Measurements from ENCODE around the gene BBX.

Gene BBX

DNA sequence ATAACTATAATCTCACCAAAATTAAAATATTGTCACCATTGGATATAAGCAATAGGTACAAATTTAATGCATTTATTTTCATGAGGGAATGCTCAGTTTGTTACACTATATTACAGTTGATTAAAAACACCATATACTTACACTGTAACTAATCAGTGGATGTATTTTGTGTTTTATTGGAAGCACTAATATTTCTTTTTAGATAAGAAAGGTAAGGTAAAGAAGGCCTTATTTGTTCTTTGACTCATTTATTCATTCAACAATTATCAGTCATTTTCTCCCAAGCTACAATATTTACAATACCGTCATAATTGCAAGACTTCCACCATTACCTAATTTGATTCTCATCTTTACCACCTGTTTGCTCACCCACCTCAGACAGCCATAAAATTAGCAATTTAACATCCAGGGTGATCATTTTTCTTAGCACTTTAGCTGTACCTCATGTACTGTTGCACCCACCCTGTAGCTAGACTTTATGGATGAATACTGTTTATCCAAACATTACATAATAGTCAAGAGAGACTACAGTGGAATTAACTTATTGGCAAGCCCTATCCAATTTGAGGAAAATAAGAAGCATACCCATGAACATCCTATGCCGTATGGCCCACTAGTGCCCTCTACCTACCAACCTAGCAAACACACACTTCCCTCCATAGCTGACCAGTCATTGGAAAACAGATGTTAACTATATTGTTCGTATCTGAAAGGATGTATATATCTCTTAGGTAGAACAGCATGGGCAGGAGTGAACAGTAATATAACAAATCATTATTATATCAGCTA is 229.6 kb downstream of the BBX start:
- TF ChIP-seq, protein P1, sequence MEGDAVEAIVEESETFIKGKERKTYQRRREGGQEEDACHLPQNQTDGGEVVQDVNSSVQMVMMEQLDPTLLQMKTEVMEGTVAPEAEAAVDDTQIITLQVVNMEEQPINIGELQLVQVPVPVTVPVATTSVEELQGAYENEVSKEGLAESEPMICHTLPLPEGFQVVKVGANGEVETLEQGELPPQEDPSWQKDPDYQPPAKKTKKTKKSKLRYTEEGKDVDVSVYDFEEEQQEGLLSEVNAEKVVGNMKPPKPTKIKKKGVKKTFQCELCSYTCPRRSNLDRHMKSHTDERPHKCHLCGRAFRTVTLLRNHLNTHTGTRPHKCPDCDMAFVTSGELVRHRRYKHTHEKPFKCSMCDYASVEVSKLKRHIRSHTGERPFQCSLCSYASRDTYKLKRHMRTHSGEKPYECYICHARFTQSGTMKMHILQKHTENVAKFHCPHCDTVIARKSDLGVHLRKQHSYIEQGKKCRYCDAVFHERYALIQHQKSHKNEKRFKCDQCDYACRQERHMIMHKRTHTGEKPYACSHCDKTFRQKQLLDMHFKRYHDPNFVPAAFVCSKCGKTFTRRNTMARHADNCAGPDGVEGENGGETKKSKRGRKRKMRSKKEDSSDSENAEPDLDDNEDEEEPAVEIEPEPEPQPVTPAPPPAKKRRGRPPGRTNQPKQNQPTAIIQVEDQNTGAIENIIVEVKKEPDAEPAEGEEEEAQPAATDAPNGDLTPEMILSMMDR (IDR thresholded peaks at IDR 0.05; ENCODE audit: borderline replicate concordance, control extremely low read depth, extremely low read depth, insufficient read depth, missing control alignments), result peak; percentile 38
- no peak for DNase-seq (ENCODE audit: low spot score)
- in situ Hi-C loops (cut with MboI; ENCODE audit: low sequenced_read_pairs, unreplicated experiment), result no loop called here

DNA sequence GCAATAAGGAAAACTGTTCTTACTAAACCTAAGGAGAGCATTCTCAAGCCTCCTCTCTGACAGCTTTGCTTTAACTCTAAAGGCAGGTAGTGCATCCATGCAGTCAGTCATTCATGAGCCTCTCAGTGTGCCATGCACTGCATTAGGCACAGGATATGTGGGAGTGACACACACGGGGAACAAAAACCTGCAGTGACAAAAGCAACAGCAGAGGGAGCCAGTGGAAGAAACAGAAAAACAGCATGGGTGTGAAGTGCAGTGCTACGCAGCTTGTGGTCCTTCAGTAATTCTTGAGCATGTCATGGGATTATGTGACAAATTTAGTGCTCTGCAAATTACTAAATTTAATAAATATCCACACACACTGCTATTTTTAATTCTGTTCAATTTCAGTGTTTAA is 230.7 kb downstream of the BBX start:
- in situ Hi-C loops (cut with MboI; ENCODE audit: low sequenced_read_pairs, unreplicated experiment), result no loop called here
- no peak for DNase-seq (ENCODE audit: low spot score)
- TF ChIP-seq, protein P1 (IDR thresholded peaks at IDR 0.05; ENCODE audit: borderline replicate concordance, control extremely low read depth, extremely low read depth, insufficient read depth, missing control alignments), result peak; percentile 39

DNA sequence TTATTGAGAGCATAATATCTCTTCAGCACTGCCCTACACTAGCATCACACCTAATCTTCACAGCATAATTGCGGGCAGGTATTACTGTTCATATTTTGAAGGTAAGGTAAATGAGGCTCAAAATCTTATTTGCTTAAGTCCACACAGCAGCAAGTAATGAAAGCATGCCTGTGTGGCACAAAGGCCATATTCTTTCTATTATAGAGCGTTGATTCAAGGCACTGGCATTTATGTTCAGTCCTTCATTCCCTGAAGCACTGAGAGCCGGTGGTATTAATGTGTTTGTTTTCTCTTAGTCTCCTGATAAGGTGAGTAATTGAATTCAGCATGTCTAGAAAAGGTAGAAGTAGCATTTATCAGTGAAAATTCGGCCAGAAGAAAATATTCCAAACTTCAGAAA is 231.2 kb downstream of the BBX start:
- no peak for DNase-seq (ENCODE audit: low spot score)
- TF ChIP-seq, protein P1 (IDR thresholded peaks at IDR 0.05; ENCODE audit: borderline replicate concordance, control extremely low read depth, extremely low read depth, insufficient read depth, missing control alignments), result no peak
- in situ Hi-C loops (cut with MboI; ENCODE audit: low sequenced_read_pairs, unreplicated experiment), result no loop called here

DNA sequence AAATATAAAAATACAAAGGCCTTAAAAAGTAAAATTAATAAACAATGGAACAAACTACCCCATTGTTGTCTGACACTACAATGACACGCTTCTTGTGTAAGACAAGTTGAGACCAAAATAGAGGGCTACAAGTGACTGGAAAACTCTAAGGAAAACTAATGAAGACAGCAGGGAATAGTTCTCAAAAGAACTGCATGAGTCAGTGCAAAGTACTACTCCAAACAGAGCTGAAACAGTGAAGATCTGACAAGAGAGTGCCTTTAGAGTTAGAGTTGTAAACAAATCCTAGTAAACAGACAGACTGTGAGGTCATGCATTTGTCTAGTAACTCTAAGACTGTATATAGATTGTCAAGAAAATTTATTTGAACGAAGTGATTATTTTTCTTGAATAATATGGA is 233.9 kb downstream of the BBX start:
- in situ Hi-C loops (cut with MboI; ENCODE audit: low sequenced_read_pairs, unreplicated experiment), result no loop called here
- TF ChIP-seq, protein P1 (IDR thresholded peaks at IDR 0.05; ENCODE audit: borderline replicate concordance, control extremely low read depth, extremely low read depth, insufficient read depth, missing control alignments), result no peak
- no peak for DNase-seq (ENCODE audit: low spot score)

DNA sequence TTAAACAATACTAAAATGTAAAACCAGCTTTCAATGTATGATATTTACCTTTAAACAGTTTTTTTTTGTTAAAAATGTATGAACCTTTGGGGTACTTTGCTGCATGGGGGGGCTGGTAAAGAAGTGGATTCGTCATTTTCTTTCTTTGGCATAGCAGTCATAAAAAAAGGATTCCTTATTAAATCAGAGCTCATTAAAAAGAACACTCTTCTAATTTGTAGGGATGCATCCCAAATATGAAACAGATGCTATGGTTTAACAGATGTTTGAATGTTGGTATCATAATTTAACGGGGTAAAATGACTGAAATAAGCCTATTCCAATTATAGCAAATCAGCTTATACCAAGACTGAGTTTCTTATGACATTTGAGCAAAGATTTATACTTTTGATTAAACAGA is 234.4 kb downstream of the BBX start:
- no peak for DNase-seq (ENCODE audit: low spot score)
- TF ChIP-seq, protein P1 (IDR thresholded peaks at IDR 0.05; ENCODE audit: borderline replicate concordance, control extremely low read depth, extremely low read depth, insufficient read depth, missing control alignments), result no peak
- in situ Hi-C loops (cut with MboI; ENCODE audit: low sequenced_read_pairs, unreplicated experiment), result no loop called here

DNA sequence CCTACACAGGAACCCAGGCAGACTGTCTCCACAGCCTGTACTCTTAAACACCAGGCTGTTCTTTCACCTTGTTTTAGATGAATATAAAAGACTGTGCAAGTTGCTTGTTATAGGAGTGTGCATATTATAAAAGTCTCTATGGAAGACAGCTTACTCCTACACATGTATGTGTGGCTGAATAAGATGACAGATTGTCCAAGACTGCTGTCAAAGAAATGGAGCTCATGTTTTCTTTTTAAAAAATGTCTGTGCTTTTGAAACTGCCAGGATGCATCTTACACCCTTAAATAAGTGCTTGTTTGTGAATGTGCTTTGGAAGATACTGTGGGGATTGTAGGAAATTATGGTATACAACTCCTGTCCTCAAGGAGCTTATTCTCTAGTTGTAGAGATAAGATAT is 237.4 kb downstream of the BBX start:
- DNase-seq (ENCODE audit: low spot score), result no peak
- in situ Hi-C loops (cut with MboI; ENCODE audit: low sequenced_read_pairs, unreplicated experiment), result no loop called here
- TF ChIP-seq, protein P1 (IDR thresholded peaks at IDR 0.05; ENCODE audit: borderline replicate concordance, control extremely low read depth, extremely low read depth, insufficient read depth, missing control alignments), result no peak

Data from GM13976 (cell line).